K562 (cell line): ENCODE data around the gene SDS. TPM values are rescaled to one million over a fixed set of nuclear protein-coding genes. Genes with fewer than 3 reads are reported as not detected.
A peak's percentile ranks its signal among the peaks of the same experiment; 100 is the strongest.

Source experiments
- ATAC-seq: fragments of 200-7000 bp; cut with Tn5 transposase; 3 replicates; pipeline ENCODE4 v1.9.1; 2020; ENCODE audit warnings: moderate library complexity
- BruUV-seq: library from RNA; stranded (reverse); fragments of 400-500 nt; replicated peaks from 2 replicates; lab custom pipeline; 2021; lab: Mats Ljungman, UMichigan
- CTCF ChIA-PET: fragments of 300-600 bp; formaldehyde crosslinking; extraction: SDS; loops from one replicate; lab custom pipeline; 2021; ENCODE audit warnings: low intra/inter-chr PET ratio; lab: Yijun Ruan, JAX
- POLR2A ChIA-PET: fragments of 300-600, 350-650 bp; sonication (Branson Sonifier 250); formaldehyde crosslinking; extraction: SDS; loops from one replicate; lab custom pipeline; 2021; ENCODE audit warnings: antibody characterized with exemption, inconsistent platforms; lab: Yijun Ruan, JAX
- DNase-seq, 4 experiments: peaks; one replicate each; pipeline versions ENCODE4 v3.0.0 to v3.0.0-alpha.2; 2011 to 2018; ENCODE audit warnings: low spot score in 3 of 4, mixed read lengths in 3 of 4; ENCODE audit errors: extremely low read depth in 1 of 4
- FAIRE-seq: peaks from 2 replicates; lab custom pipeline; 2011; peaks lifted over from hg19 to GRCh38; lab: Jason Lieb, UNC
- H2AFZ ChIP-seq: 2 replicates; pipeline ENCODE4 v1.6.0; 2011; ENCODE audit warnings: low read depth, low read length, control low read depth, inconsistent platforms
- H3K27ac ChIP-seq: fragments of 200-600 bp; 3 replicates; pipeline ENCODE4 v1.8.0; 2011; ENCODE audit warnings: low read depth, mild to moderate bottlenecking, control low read depth, inconsistent platforms, low read length, moderate library complexity, mixed read lengths; ENCODE audit errors: extremely low read depth
- H3K27me3 ChIP-seq, 2 experiments: fragments of 300-600 bp in 1 of 2; 2 replicates in 1 of 2; 3 replicates in 1 of 2; pipeline versions ENCODE4 v1.6.0 to v1.8.0; 2011; ENCODE audit warnings: inconsistent platforms in 2 of 2, low read length in 2 of 2, mild to moderate bottlenecking in 1 of 2, mixed read lengths in 1 of 2, moderate library complexity in 1 of 2; ENCODE audit not compliant: control insufficient read depth in 2 of 2, insufficient read depth in 2 of 2
- H3K36me3 ChIP-seq: fragments of 300-600 bp; 3 replicates; pipeline ENCODE4 v1.8.0; 2011; ENCODE audit warnings: mild to moderate bottlenecking, low read length, inconsistent platforms; ENCODE audit not compliant: control insufficient read depth, insufficient read depth
- H3K4me1 ChIP-seq, 2 experiments: fragments of 200-600 bp in 1 of 2; replicated peaks in 1 of 2; 2 replicates in 1 of 2; 3 replicates in 1 of 2; pipeline versions ENCODE4 v1.5.1 to v1.8.0; 2011; ENCODE audit warnings: inconsistent platforms in 2 of 2, low read length in 2 of 2, mild to moderate bottlenecking in 1 of 2, mixed read lengths in 1 of 2, moderate library complexity in 1 of 2; ENCODE audit not compliant: control insufficient read depth in 2 of 2, insufficient read depth in 2 of 2
- H3K4me2 ChIP-seq: 2 replicates; pipeline ENCODE4 v1.6.1; 2011; ENCODE audit warnings: low read length, control low read depth, inconsistent platforms, mixed read lengths; ENCODE audit not compliant: insufficient read depth
- H3K4me3 ChIP-seq: fragments of 200-600 bp; sonication (generic), shearing (Covaris generic); 2 replicates; pipeline ENCODE4 v1.5.1; 2016; ENCODE audit warnings: control low read depth, inconsistent platforms
- H3K79me2 ChIP-seq: fragments of 200-600 bp; 3 replicates; pipeline ENCODE4 v1.8.0; 2011; ENCODE audit warnings: low read length, inconsistent platforms; ENCODE audit not compliant: control insufficient read depth, insufficient read depth
- H3K9ac ChIP-seq, 2 experiments: 2 replicates each; pipeline versions ENCODE4 v1.6.0 to v1.6.1; 2011; ENCODE audit warnings: low read depth in 2 of 2, low read length in 2 of 2, control low read depth in 1 of 2, inconsistent platforms in 1 of 2, mild to moderate bottlenecking in 1 of 2, mixed read lengths in 1 of 2; ENCODE audit not compliant: insufficient read depth in 1 of 2
- H3K9me1 ChIP-seq: one replicate; pipeline ENCODE4 v1.6.0; 2011; ENCODE audit warnings: inconsistent platforms, mild to moderate bottlenecking, low read length, moderate library complexity; ENCODE audit not compliant: control insufficient read depth, insufficient read depth
- H3K9me3 ChIP-seq: replicated peaks from 2 replicates; pipeline ENCODE4 v1.5.1; 2011; ENCODE audit warnings: low read depth, low read length, inconsistent platforms; ENCODE audit not compliant: control insufficient read depth, insufficient read depth
- H4K20me1 ChIP-seq: replicated peaks from 2 replicates; pipeline ENCODE4 v1.6.1; 2011; ENCODE audit warnings: low read length, inconsistent platforms, mixed read lengths; ENCODE audit not compliant: control insufficient read depth, insufficient read depth
- ADNP ChIP-seq: fragments of 200-800 bp; sonication (Bioruptor generic); IDR thresholded peaks from 2 replicates; pipeline ENCODE4 v1.6.1; 2016; ENCODE audit warnings: missing genetic modification characterization, missing compliant biosample characterization
- ARNT ChIP-seq, 2 experiments: fragments of 450-650 bp; IDR thresholded peaks; 2 replicates each; pipeline ENCODE4 v1.6.1; 2016; ENCODE audit warnings: mild to moderate bottlenecking in 1 of 2
- BCOR ChIP-seq: fragments of 450-650 bp; IDR thresholded peaks from 2 replicates; pipeline ENCODE4 v1.6.1; 2016
- CBX3 ChIP-seq, 2 experiments: IDR thresholded peaks; 1 replicate in 1 of 2; 2 replicates in 1 of 2; pipeline ENCODE4 v1.6.1; 2012; ENCODE audit warnings: inconsistent platforms in 2 of 2, low read length in 2 of 2, borderline replicate concordance in 1 of 2, control low read depth in 1 of 2
- CHD4 ChIP-seq: fragments of 200-600 bp; sonication (generic); IDR thresholded peaks from 3 replicates; pipeline ENCODE4 v1.6.1; 2012; ENCODE audit warnings: low read depth, mild to moderate bottlenecking, mixed read lengths, low read length, inconsistent platforms; ENCODE audit not compliant: insufficient read depth, insufficient replicate concordance, poor library complexity, severe bottlenecking
- EP300 ChIP-seq: IDR thresholded peaks from 2 replicates; pipeline ENCODE4 v1.6.1; 2012; ENCODE audit warnings: low read length, improper control_type of control experiment
- EZH2 ChIP-seq: IDR thresholded peaks from 2 replicates; pipeline ENCODE4 v1.6.1; 2012; ENCODE audit warnings: low read depth, mild to moderate bottlenecking, inconsistent platforms, low read length, borderline replicate concordance
- GATA2 ChIP-seq: sonication (generic); formaldehyde crosslinking; IDR thresholded peaks from 2 replicates; pipeline ENCODE4 v1.4.0; 2020; ENCODE audit warnings: mild to moderate bottlenecking, missing genetic modification reagents
- HDAC2 ChIP-seq: fragments of 450-650 bp; IDR thresholded peaks from 2 replicates; pipeline ENCODE4 v1.6.1; 2016; ENCODE audit warnings: mild to moderate bottlenecking
- KAT8 ChIP-seq: fragments of 450-650 bp; IDR thresholded peaks from 2 replicates; pipeline ENCODE4 v1.6.1; 2016; ENCODE audit warnings: low read depth, mild to moderate bottlenecking
- KDM1A ChIP-seq, 2 experiments: fragments of 450-650 bp; IDR thresholded peaks; 2 replicates each; pipeline ENCODE4 v1.6.1; 2016; ENCODE audit warnings: mild to moderate bottlenecking in 2 of 2
- MBD2 ChIP-seq: sonication (generic); IDR thresholded peaks from 2 replicates; pipeline ENCODE4 v1.6.1; 2016; ENCODE audit warnings: low read depth, borderline replicate concordance
- RBM25 ChIP-seq: fragments of 200-400 bp; formaldehyde crosslinking; IDR thresholded peaks from 2 replicates; pipeline ENCODE4 v1.6.1; 2018; ENCODE audit warnings: low read length, low read depth, moderate library complexity; ENCODE audit not compliant: severe bottlenecking
- RCOR1 ChIP-seq, 2 experiments: IDR thresholded peaks; 2 replicates each; pipeline ENCODE4 v1.6.1; 2012; ENCODE audit warnings: low read depth in 2 of 2, low read length in 2 of 2, borderline replicate concordance in 1 of 2, improper control_type of control experiment in 1 of 2
- ZNF444 ChIP-seq: fragments of 250-450 bp; sonication (Bioruptor Pico); IDR thresholded peaks from 2 replicates; pipeline ENCODE4 v1.4.0; 2020; ENCODE audit warnings: mild to moderate bottlenecking, moderate library complexity
- WGBS: fragments of 100-300 bp; shearing (Covaris generic); methylation state at CpG from one replicate; pipeline ENCODE4 v1.1.6; 2016; ENCODE audit warnings: low coverage, mixed read lengths; ENCODE audit not compliant: insufficient coverage; ENCODE audit errors: missing lambda C conversion rate; 5-methylcytosine and 5-hydroxymethylcytosine counted together
- in situ Hi-C: fragments of 300-500 bp; cut with MboI; formaldehyde crosslinking; loops from 4 replicates; pipeline ENCODE4 v1.15.0; 2018; ENCODE audit warnings: inconsistent platforms, mixed read lengths
- intact Hi-C: fragments of 100-400 bp; cut with micrococcal nuclease; formaldehyde crosslinking; loops from 2 replicates; pipeline ENCODE4 v1.14.2; 2022
- polyA plus RNA-seq, 8 experiments: library from polyadenylated mRNA; depleted of rRNA in 4 of 8; stranded (reverse) in 5 of 8; unstranded in 3 of 8; fragments of >200 nt; fragmentation: Nextera tagmentation in 2 of 8; fragmentation: Illumina TruSeq in 1 of 8; extraction: Ambion mirVana in 2 of 8; extraction: Trizol in 1 of 8; gene quantifications; 2 replicates each; pipeline versions ENCODE4 v1.2.1 to v1.2.3, GENCODE V29; 2011 to 2014; ENCODE audit warnings: inconsistent platforms in 1 of 8, missing spikeins in 1 of 8
- total RNA-seq, 7 experiments: library from RNA; depleted of rRNA in 6 of 7; stranded (reverse); fragments of >200 nt in 6 of 7; fragmentation: Illumina TruSeq in 2 of 7; extraction: Trizol in 2 of 7; gene quantifications; 2 replicates each; pipeline versions ENCODE4 v1.2.1 to v1.2.3, GENCODE V29; 2011 to 2021; ENCODE audit warnings: low replicate concordance in 1 of 7

SDS gene
- total and polyA plus RNA-seq, 9 of the 15 experiments (the other 6 are each of a cell fraction or from before 2014, with no cell fraction given), result 0.07 to 1.1 (median 0.12) TPM; not detected in 1

GRCh38 chr12:113364698-113365097 is 39.0 kb downstream of the SDS start:
- Histone ChIP-seq H3K9me1 (no peaks in the 10 kb centered on the region), H4K20me1 (peaks cover 7% of the 10 kb centered on the region), H3K36me3 (peaks cover 42% of the 10 kb centered on the region; the same call in 2 of the 3 replicates)
- intact Hi-C loops, result no loop called here
- FAIRE-seq (no peak), DNase-seq (no peak)
- no TSS peak for BruUV-seq
- WGBS, result 72% methylated on average over 5 of the region's 5 CpGs
- TF ChIP-seq HDAC2 (peak; percentile 60; the same call in 1 of the 2 replicates), RBM25 (peak; percentile 93), EZH2 (no peak), ARNT (IDR thresholded peaks at IDR 0.05) (no peak), CHD4 (peak; percentile 52), EP300 (no peak), MBD2 (no peak), ZNF444 (CRISPR knock-in tag) (no peak), GATA2 (CRISPR knock-in tag) (no peak), ADNP (peak; percentile 89), KAT8 (no peak), KDM1A (IDR thresholded peaks at IDR 0.05) (peak in 1 of 2 experiments; percentile 73; a peak in 2 of 4 replicates), RCOR1 (IDR thresholded peaks at IDR 0.05; ENCODE audit: borderline replicate concordance in 1 of 2, low read depth in 2 of 2, low read length in 2 of 2) (peak in 1 of 2 experiments; percentile 45; a peak in 1 of 4 replicates), CBX3 (IDR thresholded peaks at IDR 0.05; ENCODE audit: borderline replicate concordance in 1 of 2, low read length in 2 of 2) (no peak), BCOR (peak; percentile 88)
- TF ChIP-seq, all 486 proteins: peak for 7
- in situ Hi-C loops, result no loop called here
- H3K27ac ChIP-seq, result no peak overlapping the region
- POLR2A ChIA-PET, result interaction anchor here (0.7 kb wide), 1 partner anchor 28 kb away, joined by 3 read pairs; no protein-coding TSS in a partner anchor
- no peak for ATAC-seq
- no peak overlapping the region for H3K9ac ChIP-seq
- no peaks in the 10 kb centered on the region for H3K27me3 ChIP-seq
- no peak overlapping the region for H2AFZ ChIP-seq
- H3K79me2 ChIP-seq, result peaks cover 10% of the 10 kb centered on the region
- no peaks in the 10 kb centered on the region for H3K9me3 ChIP-seq
- no peak overlapping the region for H3K4me2 ChIP-seq
- CTCF ChIA-PET, result interaction anchor here (0.6 kb wide), 1 partner anchor 501 kb away, joined by 3 read pairs; no protein-coding TSS in a partner anchor
- peaks cover 6 to 11% of the 10 kb centered on the region in 2 experiments; a peak in 4 of 5 replicates for H3K4me1 ChIP-seq
- no peak overlapping the region for H3K4me3 ChIP-seq
